EH (cell line): ENCODE data around the gene PPFIA3.

Source experiments
- DNase-seq: peaks from one replicate; pipeline ENCODE4 v3.0.0-alpha.2; 2015; ENCODE audit warnings: low read depth

PPFIA3 gene

DNA sequence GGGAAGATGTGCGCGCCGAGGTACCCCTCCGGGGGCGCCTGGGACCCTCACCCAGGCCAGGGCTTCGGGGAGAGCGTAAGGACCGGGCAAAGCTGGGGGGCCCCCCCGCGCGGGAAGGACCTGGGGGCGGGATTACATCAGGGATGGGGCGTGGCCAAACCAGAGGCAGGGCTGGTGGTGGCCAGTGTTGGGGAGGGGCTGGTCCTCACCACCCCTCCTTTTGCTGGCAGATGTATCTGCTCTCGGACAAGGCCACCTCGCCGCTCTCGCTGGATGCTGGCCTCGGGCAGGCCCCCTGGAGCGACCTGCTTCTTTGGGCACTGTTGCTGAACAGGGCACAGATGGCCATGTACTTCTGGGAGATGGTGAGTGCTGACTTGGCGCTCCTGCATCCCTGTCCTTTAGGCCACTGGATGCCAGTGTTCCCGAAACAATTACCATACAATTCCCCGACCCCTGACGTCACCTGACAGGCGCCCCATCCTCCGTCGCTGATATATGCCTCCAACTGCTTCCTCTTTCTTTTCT lies 63.6 kb downstream of the PPFIA3 start:
- no peak for DNase-seq

DNA sequence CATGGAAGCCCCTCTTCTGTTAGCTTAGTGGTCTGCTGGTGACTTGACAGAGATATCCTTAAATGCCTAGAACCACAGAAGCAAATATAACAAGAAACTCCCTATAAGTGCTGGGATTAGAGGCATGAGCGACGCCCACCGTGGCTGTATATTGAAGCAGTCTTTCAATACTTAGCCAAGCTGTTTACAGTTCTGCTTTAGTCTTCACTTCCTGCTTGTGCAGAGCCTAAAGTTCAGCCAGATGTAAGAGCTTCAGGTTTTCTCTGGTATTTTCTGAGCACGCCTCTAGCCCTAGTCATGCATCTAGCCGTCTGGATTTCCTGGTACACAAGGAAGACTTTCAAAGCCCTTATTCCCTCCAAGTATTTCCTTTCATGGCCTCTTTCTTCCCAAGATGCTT lies 66.8 kb downstream of the PPFIA3 start:
- no peak for DNase-seq

DNA sequence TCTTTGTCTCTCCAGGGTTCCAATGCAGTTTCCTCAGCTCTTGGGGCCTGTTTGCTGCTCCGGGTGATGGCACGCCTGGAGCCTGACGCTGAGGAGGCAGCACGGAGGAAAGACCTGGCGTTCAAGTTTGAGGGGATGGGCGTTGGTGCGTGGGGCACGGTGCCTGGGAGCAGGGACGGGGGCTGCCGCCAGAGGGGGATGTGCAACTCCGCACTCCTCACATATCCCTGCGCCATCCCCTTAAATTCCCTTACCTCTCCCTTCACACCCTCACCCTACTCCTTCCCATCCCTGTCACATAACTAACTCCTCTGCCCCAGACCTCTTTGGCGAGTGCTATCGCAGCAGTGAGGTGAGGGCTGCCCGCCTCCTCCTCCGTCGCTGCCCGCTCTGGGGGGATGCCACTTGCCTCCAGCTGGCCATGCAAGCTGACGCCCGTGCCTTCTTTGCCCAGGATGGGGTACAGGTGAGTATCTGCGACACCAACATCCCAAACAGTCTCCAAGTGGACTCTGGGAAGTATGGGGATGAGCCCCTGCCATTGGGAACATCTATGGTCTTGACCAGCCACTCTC lies 69.4 kb downstream of the PPFIA3 start:
- DNase-seq, result no peak

DNA sequence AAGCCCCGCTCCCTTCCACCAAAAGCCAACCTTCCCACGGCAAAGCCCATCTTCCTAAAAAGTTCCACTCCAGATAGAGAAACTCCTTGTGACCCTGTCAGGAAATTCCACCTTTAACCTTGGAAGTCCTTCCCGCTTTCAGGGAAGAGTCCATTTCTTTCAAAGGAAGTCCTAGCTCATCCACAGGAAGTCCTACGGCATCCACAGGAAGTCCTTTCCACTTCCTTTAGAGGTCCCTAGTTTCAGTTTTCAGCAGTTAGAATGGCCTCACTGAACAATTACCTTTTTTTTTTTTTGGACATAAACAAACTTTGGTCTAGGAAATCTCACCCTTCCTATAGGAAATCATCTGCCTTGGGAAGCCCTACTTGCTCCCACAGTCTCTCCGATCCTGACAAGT lies 69.9 kb downstream of the PPFIA3 start:
- no peak for DNase-seq

DNA sequence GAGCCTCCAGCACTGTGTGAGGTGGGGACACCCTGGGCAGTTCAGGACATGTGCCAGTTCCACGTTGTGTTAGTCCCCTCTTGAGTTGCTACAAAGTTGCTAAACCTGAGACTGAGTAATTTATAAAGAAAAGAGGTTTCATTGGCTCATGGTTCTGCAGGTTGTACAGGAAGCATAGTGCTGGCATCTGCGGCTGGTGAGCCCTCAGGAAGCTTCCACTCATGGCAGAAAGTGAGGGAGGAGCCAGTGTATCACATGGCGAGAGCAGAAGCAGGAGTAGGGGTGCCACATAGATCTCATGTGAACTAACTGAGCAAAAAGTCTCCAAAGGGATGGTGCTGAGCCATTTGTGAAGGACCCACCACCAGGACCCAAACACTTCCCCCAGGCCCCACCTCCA lies 71.4 kb downstream of the PPFIA3 start:
- DNase-seq, result no peak

GRCh38 chr19:49193822-49194394 lies 74.6 kb downstream of the PPFIA3 start:
- DNase-seq, result no peak

- no peak for DNase-seq
Measured at GRCh38 chr19:49194408-49194807, 75.1 kb downstream of the PPFIA3 start.

DNA sequence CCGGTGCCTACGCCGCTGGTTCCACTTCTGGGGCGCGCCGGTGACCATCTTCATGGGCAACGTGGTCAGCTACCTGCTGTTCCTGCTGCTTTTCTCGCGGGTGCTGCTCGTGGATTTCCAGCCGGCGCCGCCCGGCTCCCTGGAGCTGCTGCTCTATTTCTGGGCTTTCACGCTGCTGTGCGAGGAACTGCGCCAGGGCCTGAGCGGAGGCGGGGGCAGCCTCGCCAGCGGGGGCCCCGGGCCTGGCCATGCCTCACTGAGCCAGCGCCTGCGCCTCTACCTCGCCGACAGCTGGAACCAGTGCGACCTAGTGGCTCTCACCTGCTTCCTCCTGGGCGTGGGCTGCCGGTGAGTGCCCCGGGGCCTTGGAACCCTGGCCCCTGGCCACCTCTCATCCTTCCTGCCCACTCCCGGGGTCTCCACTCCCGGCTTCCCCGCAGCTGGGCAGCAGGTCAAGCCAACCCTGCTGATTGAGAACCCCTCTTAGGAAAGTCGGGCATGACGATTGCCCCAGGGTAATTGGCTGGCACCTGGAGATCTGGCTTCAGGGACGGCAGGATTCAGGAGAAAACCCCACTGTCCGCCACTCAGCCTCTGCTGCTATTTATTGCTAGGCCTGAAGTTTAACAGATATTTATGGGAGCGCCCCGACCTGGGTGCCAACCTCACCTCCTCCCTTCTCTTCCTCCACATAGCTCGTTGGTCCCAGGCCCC lies 77.3 kb downstream of the PPFIA3 start:
- DNase-seq, result no peak

DNA sequence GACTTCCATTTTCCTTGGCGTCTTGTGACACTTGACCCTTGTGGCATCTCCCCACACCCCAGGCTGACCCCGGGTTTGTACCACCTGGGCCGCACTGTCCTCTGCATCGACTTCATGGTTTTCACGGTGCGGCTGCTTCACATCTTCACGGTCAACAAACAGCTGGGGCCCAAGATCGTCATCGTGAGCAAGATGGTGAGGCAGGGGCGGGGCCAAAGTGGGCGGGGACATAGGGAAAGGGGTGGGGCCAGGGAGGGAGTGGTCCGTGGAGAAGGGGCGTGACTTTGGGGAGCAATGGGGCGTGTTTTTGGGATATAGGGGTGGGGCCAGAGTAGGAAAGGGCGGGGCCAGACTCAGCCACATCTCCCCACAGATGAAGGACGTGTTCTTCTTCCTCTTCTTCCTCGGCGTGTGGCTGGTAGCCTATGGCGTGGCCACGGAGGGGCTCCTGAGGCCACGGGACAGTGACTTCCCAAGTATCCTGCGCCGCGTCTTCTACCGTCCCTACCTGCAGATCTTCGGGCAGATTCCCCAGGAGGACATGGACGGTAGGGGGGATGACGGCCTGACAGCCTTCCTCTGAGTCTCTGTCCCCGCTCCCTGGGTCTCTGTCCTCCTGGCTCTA lies 81.0 kb downstream of the PPFIA3 start:
- DNase-seq, result peak; percentile 21
